ENCODE data around the gene HMCN2. TPM values are rescaled to one million over a fixed set of nuclear protein-coding genes. Genes with fewer than 3 reads are reported as not detected.

The HMCN2 gene
- total RNA-seq, 2 experiments from 2014 or later, result not detected

GRCh38 chr9:130243882-130244170 lies 21.7 kb upstream of the HMCN2 start:
- Histone ChIP-seq H3K4me3 (ENCODE audit: low read depth, low read length, poor library complexity, severe bottlenecking) (no peak overlapping the region), H3K79me2 (ENCODE audit: insufficient read depth, low read depth, low read length) (no peaks in the 10 kb centered on the region), H4K20me1 (ENCODE audit: insufficient read depth, low read length) (no peaks in the 10 kb centered on the region), H3K9me3 (ENCODE audit: low read length) (no peaks in the 10 kb centered on the region), H3K36me3 (ENCODE audit: insufficient read depth, low read length) (no peaks in the 10 kb centered on the region), H2AFZ (ENCODE audit: low read length) (no peak overlapping the region), H3K27ac (ENCODE audit: low read depth, low read length, poor library complexity, severe bottlenecking) (no peak overlapping the region), H3K4me1 (ENCODE audit: insufficient read depth, low read length, poor library complexity, severe bottlenecking) (peaks cover 22% of the 10 kb centered on the region), H3K9me2 (ENCODE audit: insufficient read depth, low read length) (no peaks in the 10 kb centered on the region), H3K4me2 (ENCODE audit: low read length) (no peak overlapping the region)
- DNase-seq (ENCODE audit: low spot score), result no peak
- CTCF ChIA-PET (ENCODE audit: unreplicated experiment), result interaction anchor here (0.5 kb wide), 1 partner anchor 10 kb away, joined by 5 read pairs; no protein-coding TSS in a partner anchor
- intact Hi-C loops (cut with micrococcal nuclease; ENCODE audit: unreplicated experiment), result no loop called here
- no TSS peak for BruUV-seq (replicated peaks)
- POLR2A ChIA-PET, result no interaction called here
- TF ChIP-seq EZH2phosphoT487 (IDR thresholded peaks at IDR 0.05; ENCODE audit: borderline replicate concordance, low read depth, low read length), result no peak
- no peak for TF ChIP-seq CTCF (conservative IDR thresholded peaks at IDR 0.05; ENCODE audit: low read length)

- intact Hi-C loops (cut with micrococcal nuclease; ENCODE audit: unreplicated experiment), result no loop called here
These were observed 20.9 kb upstream of the HMCN2 start for GRCh38 chr9:130244548-130245165.

More at GRCh38 chr9:130244548-130245165, 20.9 kb upstream of the HMCN2 start:
- Histone ChIP-seq H3K27ac (ENCODE audit: low read depth, low read length, poor library complexity, severe bottlenecking) (no peak overlapping the region), H3K9me3 (ENCODE audit: low read length) (no peaks in the 10 kb centered on the region), H3K4me1 (ENCODE audit: insufficient read depth, low read length, poor library complexity, severe bottlenecking) (peaks cover 17% of the 10 kb centered on the region), H4K20me1 (ENCODE audit: insufficient read depth, low read length) (no peaks in the 10 kb centered on the region), H2AFZ (ENCODE audit: low read length) (no peak overlapping the region), H3K4me2 (ENCODE audit: low read length) (no peak overlapping the region), H3K4me3 (ENCODE audit: low read depth, low read length, poor library complexity, severe bottlenecking) (no peak overlapping the region), H3K79me2 (ENCODE audit: insufficient read depth, low read depth, low read length) (no peaks in the 10 kb centered on the region), H3K9me2 (ENCODE audit: insufficient read depth, low read length) (no peaks in the 10 kb centered on the region), H3K36me3 (ENCODE audit: insufficient read depth, low read length) (no peaks in the 10 kb centered on the region)
- POLR2A ChIA-PET, result no interaction called here
- TF ChIP-seq EZH2phosphoT487 (IDR thresholded peaks at IDR 0.05; ENCODE audit: borderline replicate concordance, low read depth, low read length) (no peak), CTCF (conservative IDR thresholded peaks at IDR 0.05; ENCODE audit: low read length) (no peak)
- no TSS peak for BruUV-seq (replicated peaks)
- no peak for DNase-seq (ENCODE audit: low spot score)
- CTCF ChIA-PET (ENCODE audit: unreplicated experiment), result interaction anchor here (0.5 kb wide), 1 partner anchor 9 kb away, joined by 5 read pairs; no protein-coding TSS in a partner anchor

Data from OCI-LY7 (cell line).